Lung (tissue), 12 donors: Measurements from ENCODE around the gene NCOR1. TPM values are rescaled to one million over a fixed set of nuclear protein-coding genes. Genes with fewer than 3 reads are reported as not detected.

Source experiments
- ATAC-seq: fragments of 200-7000 bp; cut with Tn5 transposase; one replicate; pipeline ENCODE4 v1.9.1; 2020; ENCODE audit warnings: moderate number of reproducible peaks; ENCODE audit not compliant: insufficient read depth, low FRiP score
- DNase-seq, 3 donors: peaks; one replicate each; pipeline ENCODE4 v3.0.0-alpha.2; 2013 to 2017
- H3K27ac ChIP-seq, 2 donors: one replicate each; pipeline ENCODE4 v1.5.1; 2013; ENCODE audit warnings: mild to moderate bottlenecking in 2 of 2, moderate library complexity in 2 of 2, control low read depth in 1 of 2, inconsistent platforms in 1 of 2, low read depth in 1 of 2, low read length in 1 of 2
- H3K27me3 ChIP-seq, 3 donors: one replicate each; pipeline ENCODE4 v1.5.1; 2013; ENCODE audit warnings: low read length in 2 of 3; ENCODE audit not compliant: control insufficient read depth in 3 of 3, insufficient read depth in 3 of 3
- H3K36me3 ChIP-seq, 4 donors: one replicate each; pipeline ENCODE4 v1.5.1; 2013; ENCODE audit warnings: low read length in 4 of 4, mild to moderate bottlenecking in 1 of 4, moderate library complexity in 1 of 4; ENCODE audit not compliant: control insufficient read depth in 4 of 4, insufficient read depth in 4 of 4
- H3K4me1 ChIP-seq, 5 donors: one replicate each; pipeline ENCODE4 v1.5.1; 2013; ENCODE audit warnings: low read length in 5 of 5, mild to moderate bottlenecking in 2 of 5, moderate library complexity in 1 of 5; ENCODE audit not compliant: control insufficient read depth in 5 of 5, insufficient read depth in 5 of 5
- H3K4me3 ChIP-seq: one replicate; pipeline ENCODE4 v1.5.1; 2013; ENCODE audit warnings: mild to moderate bottlenecking, control low read depth, moderate library complexity
- H3K9ac ChIP-seq, 2 donors: one replicate each; pipeline ENCODE4 v1.5.1; 2013; ENCODE audit warnings: low read length in 2 of 2, control low read depth in 1 of 2; ENCODE audit not compliant: insufficient read depth in 1 of 2
- H3K9me3 ChIP-seq, 4 donors: one replicate each; pipeline ENCODE4 v1.5.1; 2013; ENCODE audit warnings: low read length in 3 of 4, mild to moderate bottlenecking in 1 of 4, moderate library complexity in 1 of 4; ENCODE audit not compliant: control insufficient read depth in 4 of 4, insufficient read depth in 3 of 4
- WGBS, 2 donors: extraction: QIAGEN DNeasy Blood & Tissue Kit; methylation state at CpG; one replicate each; pipeline ENCODE4 v1.1.7; 2013; 5-methylcytosine and 5-hydroxymethylcytosine counted together
- polyA plus RNA-seq, 2 donors: library from polyadenylated mRNA; stranded (reverse); fragments of 200-250 nt; gene quantifications; one replicate each; pipeline ENCODE4 v1.2.1, GENCODE V29; 2013
- total RNA-seq, 2 donors: library from RNA; depleted of rRNA in 1 of 2; stranded (reverse); fragments of >200 nt in 1 of 2; gene quantifications; one replicate each; pipeline ENCODE4 v1.2.1, GENCODE V29; 2014 to 2021
- TF ChIP-seq, protein P1 (sequence below): IDR thresholded peaks from 2 replicates; pipeline ENCODE4 v1.5.1; 2012; ENCODE audit warnings: mild to moderate bottlenecking; ENCODE audit errors: control extremely low read depth, extremely low read depth
- donor health status: control.
- donor health status: control.
- donor health status: Bipolar disorder and iron deficiency.
- donor health status: healthy.
- donor health status: DM: yes; HTN: yes; CAD: no.

The NCOR1 gene
- total and polyA plus RNA-seq, 4 donors: 31.9 to 201 (median 80.3) TPM

DNA sequence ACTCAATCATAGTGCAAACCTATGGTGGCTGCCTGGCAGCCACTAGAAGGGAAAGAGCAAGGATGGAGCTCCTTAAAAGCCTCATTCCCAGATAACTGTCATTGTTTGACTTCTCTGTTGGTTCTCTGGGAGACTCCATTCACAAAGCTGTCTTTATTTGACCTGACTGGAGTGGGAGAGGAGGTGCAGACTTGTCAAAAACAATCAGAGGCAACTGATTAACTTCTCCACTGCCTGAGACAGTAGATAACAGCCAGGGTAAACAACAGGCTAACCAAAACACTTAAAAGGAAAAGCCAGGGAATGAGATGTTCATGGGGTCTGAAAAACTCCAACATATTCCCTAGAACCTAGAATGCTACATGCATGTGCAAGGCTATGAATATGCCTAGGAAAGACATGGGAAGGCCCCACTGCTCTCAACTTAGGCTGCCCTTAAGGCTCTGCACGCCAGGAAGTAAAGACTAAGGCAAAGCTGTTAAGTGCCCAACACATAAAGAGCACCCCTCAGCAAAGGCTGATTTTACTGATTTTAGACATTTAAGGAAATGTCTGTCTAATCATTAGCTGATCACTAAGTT is 133.7 kb downstream of the NCOR1 start:
- no peak for DNase-seq
- TF ChIP-seq, protein P1, sequence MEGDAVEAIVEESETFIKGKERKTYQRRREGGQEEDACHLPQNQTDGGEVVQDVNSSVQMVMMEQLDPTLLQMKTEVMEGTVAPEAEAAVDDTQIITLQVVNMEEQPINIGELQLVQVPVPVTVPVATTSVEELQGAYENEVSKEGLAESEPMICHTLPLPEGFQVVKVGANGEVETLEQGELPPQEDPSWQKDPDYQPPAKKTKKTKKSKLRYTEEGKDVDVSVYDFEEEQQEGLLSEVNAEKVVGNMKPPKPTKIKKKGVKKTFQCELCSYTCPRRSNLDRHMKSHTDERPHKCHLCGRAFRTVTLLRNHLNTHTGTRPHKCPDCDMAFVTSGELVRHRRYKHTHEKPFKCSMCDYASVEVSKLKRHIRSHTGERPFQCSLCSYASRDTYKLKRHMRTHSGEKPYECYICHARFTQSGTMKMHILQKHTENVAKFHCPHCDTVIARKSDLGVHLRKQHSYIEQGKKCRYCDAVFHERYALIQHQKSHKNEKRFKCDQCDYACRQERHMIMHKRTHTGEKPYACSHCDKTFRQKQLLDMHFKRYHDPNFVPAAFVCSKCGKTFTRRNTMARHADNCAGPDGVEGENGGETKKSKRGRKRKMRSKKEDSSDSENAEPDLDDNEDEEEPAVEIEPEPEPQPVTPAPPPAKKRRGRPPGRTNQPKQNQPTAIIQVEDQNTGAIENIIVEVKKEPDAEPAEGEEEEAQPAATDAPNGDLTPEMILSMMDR: no peak
- no peaks in the 10 kb centered on the region for H3K4me1 ChIP-seq
- ATAC-seq: no peak
- peaks cover 0 to 4% (median 0%) of the 10 kb centered on the region in 4 donors for H3K9me3 ChIP-seq
- H3K36me3 ChIP-seq: peaks cover 12 to 50% (median 35%) of the 10 kb centered on the region in 4 donors
- H3K27me3 ChIP-seq: no peaks in the 10 kb centered on the region
- WGBS, 2 donors: 97 to 99% methylated on average over 1 of the region's 1 CpG
- H3K4me3 ChIP-seq: no peak overlapping the region
- no peak overlapping the region for H3K9ac ChIP-seq
- H3K27ac ChIP-seq: no peak overlapping the region

DNA sequence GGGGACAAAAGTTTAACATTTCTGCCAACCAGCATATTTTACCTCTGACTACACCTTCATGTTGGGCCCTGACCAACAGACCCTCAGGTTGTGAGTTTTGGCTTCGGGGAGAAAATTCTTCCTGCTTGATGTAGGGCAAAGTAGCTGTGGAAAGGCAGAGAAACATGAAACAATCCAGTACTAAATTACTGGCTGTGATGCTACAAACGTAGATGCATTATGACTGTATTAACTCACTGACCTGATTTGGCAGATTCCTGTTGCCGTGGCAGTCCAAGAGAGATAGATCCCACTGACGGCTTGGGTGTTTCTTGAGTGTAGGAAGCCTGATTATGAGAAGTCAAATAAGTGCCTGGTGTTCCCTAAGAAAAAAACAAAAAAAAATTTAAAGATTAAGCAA is 135.0 kb downstream of the NCOR1 start:
- Histone ChIP-seq H3K27me3 (no peaks in the 10 kb centered on the region), H3K4me3 (no peak overlapping the region), H3K36me3 (peaks cover 14 to 55% (median 30%) of the 10 kb centered on the region in 4 donors), H3K4me1 (no peaks in the 10 kb centered on the region), H3K9ac (no peak overlapping the region), H3K9me3 (peaks cover 0 to 4% (median 0%) of the 10 kb centered on the region in 4 donors), H3K27ac (no peak overlapping the region)
- DNase-seq (no peak), ATAC-seq (no peak)
- WGBS, 2 donors: 96 to 97% methylated on average over 4 of the region's 4 CpGs
- TF ChIP-seq, protein P1: no peak

DNA sequence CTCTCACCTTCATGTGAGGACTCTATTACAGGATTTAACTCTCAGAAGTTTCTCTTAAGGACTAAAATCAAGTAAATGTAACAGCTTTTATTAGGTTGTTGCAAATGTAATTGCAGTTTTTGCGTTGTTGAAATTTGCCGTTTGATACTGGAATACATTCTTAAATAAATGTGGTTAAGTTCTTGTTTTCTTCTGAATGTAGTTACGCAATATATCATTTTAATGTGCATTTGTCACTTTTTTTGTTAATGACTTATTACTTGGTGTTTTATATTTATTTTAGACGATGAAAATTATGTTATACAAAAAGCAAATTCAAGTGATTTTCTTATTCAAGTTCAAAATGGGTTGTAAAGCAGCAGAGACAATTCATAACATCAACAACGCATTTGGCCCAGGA is 139.4 kb downstream of the NCOR1 start:
- H3K36me3 ChIP-seq: peaks cover 16 to 61% (median 39%) of the 10 kb centered on the region in 4 donors
- WGBS, 2 donors: 96 to 97% methylated on average over 5 of the region's 5 CpGs
- H3K27me3 ChIP-seq: no peaks in the 10 kb centered on the region
- H3K4me1 ChIP-seq: no peaks in the 10 kb centered on the region
- no peaks in the 10 kb centered on the region for H3K9me3 ChIP-seq
- H3K4me3 ChIP-seq: no peak overlapping the region
- ATAC-seq (no peak), DNase-seq (no peak)
- no peak overlapping the region for H3K27ac ChIP-seq
- H3K9ac ChIP-seq: no peak overlapping the region
- TF ChIP-seq, protein P1: no peak

DNA sequence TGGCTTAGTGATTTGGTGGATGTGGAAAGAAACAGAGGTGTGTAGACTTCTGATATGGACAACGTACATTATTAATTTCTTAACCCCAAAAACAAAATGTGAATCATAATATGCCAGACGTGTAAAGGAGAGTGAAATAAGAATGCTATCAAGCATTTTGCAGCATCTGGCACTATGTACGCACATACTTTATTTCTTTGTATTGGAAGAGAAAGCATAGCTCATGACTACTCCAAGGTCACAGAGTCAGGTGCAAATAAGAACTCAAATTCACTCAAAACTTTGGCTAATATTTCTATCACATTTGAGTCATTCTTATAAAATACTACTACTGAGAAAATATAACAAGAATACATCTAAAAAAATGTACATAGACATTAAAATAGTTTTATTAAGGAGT is 140.9 kb downstream of the NCOR1 start:
- WGBS, 2 donors: 95 to 98% methylated on average over 3 of the region's 3 CpGs
- TF ChIP-seq, protein P1: no peak
- H3K4me3 ChIP-seq: no peak overlapping the region
- peaks cover 22 to 60% (median 39%) of the 10 kb centered on the region in 4 donors for H3K36me3 ChIP-seq
- no peaks in the 10 kb centered on the region for H3K27me3 ChIP-seq
- H3K9me3 ChIP-seq: no peaks in the 10 kb centered on the region
- DNase-seq: no peak
- H3K27ac ChIP-seq: no peak overlapping the region
- no peak overlapping the region for H3K9ac ChIP-seq
- ATAC-seq: no peak
- H3K4me1 ChIP-seq: no peaks in the 10 kb centered on the region
